Progenitor cell of endocrine pancreas (in vitro differentiated cells): ENCODE measurements around the gene GOLGA6D. TPM values are rescaled to one million over a fixed set of nuclear protein-coding genes. Genes with fewer than 3 reads are reported as not detected.
"Not testable (repeated sequence)": the region's sequence is repeated elsewhere in the genome, so short reads cannot be mapped to it uniquely, and the experiment has no call there.

Experiments
- DNase-seq: peaks from one replicate; pipeline ENCODE4 v3.0.0; 2021; ENCODE audit warnings: low spot score; ENCODE audit not compliant: unreplicated experiment
- H3K27ac Mint-ChIP-seq: 2 replicates; pipeline ENCODE4 v1.8.0; 2021; ENCODE audit warnings: mild to moderate bottlenecking, moderate library complexity, mixed read lengths
- H3K27me3 Mint-ChIP-seq: 2 replicates; pipeline ENCODE4 v1.8.0; 2021; ENCODE audit warnings: mixed read lengths
- H3K36me3 Mint-ChIP-seq: 2 replicates; pipeline ENCODE4 v1.8.0; 2022; ENCODE audit warnings: mixed read lengths; ENCODE audit not compliant: insufficient read depth
- H3K4me1 Mint-ChIP-seq: 2 replicates; pipeline ENCODE4 v1.8.0; 2021; ENCODE audit warnings: low read depth, mixed read lengths
- H3K4me3 Mint-ChIP-seq: 2 replicates; pipeline ENCODE4 v1.8.0; 2021; ENCODE audit warnings: low read depth, mild to moderate bottlenecking, moderate library complexity, mixed read lengths
- H3K9me3 Mint-ChIP-seq: 2 replicates; pipeline ENCODE4 v1.8.0; 2021; ENCODE audit warnings: low read depth, mixed read lengths
- total RNA-seq: library from RNA; stranded (reverse); gene quantifications from 2 replicates; pipeline ENCODE4 v1.2.1, GENCODE V29; 2021
- TF ChIP-seq, protein P1 (sequence below): fragments of 200-600 bp; sonication (generic); IDR thresholded peaks from one replicate; pipeline ENCODE4 v1.5.0; 2021; ENCODE audit warnings: antibody characterized with exemption, mild to moderate bottlenecking; ENCODE audit not compliant: unreplicated experiment

GOLGA6D gene
- total RNA-seq, 1 donor from 2014 or later: not detected

DNA sequence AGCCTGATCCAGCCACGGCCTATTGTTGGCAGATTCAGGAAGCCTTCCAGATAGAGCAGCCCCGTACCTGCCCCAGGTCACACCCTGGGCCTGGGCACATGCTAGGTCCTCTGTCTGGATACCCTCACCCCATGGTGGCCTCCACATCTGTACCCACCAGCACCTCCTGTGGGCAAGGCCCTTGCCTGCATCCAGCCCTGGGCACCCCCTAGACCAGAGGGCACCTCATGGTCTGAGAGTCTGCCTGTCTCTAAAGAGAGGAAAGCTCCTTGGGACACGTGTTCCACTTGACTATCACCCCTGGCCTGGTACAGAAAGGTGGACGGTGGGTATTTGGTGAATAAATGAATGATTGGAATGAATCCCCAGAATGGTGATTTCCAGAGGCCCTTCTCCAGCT lies 44.4 kb downstream of the GOLGA6D start:
- peaks cover 6% of the 10 kb centered on the region for H3K27me3 Mint-ChIP-seq
- H3K9me3 Mint-ChIP-seq: no peaks in the 10 kb centered on the region
- no peak overlapping the region for H3K4me3 Mint-ChIP-seq
- H3K27ac Mint-ChIP-seq: no peak overlapping the region
- H3K36me3 Mint-ChIP-seq: no peaks in the 10 kb centered on the region
- H3K4me1 Mint-ChIP-seq: peaks cover 11% of the 10 kb centered on the region
- TF ChIP-seq, protein P1, sequence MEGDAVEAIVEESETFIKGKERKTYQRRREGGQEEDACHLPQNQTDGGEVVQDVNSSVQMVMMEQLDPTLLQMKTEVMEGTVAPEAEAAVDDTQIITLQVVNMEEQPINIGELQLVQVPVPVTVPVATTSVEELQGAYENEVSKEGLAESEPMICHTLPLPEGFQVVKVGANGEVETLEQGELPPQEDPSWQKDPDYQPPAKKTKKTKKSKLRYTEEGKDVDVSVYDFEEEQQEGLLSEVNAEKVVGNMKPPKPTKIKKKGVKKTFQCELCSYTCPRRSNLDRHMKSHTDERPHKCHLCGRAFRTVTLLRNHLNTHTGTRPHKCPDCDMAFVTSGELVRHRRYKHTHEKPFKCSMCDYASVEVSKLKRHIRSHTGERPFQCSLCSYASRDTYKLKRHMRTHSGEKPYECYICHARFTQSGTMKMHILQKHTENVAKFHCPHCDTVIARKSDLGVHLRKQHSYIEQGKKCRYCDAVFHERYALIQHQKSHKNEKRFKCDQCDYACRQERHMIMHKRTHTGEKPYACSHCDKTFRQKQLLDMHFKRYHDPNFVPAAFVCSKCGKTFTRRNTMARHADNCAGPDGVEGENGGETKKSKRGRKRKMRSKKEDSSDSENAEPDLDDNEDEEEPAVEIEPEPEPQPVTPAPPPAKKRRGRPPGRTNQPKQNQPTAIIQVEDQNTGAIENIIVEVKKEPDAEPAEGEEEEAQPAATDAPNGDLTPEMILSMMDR: no peak
- DNase-seq: no peak

DNA sequence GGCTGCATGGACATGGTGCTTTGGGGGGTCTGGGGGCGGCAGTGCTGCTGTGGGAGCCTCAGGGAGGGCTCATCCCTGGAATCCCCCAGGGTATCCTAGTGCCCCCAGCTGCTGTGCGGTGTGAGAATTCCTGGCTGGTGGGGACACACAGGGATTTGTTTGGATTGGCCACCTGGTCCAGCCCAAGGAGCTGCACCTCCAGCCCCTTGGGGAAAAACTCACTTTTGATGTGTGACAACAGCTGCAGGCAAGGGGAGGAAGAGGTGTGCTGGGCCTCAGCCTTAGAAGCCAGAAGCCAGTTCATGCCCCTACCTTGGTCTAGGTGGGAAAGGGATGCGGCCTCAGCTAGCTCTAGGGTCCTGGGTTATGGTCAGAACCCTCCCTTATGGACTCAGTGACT lies 44.9 kb downstream of the GOLGA6D start:
- no peak for DNase-seq
- Mint-ChIP-seq H3K4me3 (no peak overlapping the region), H3K4me1 (peaks cover 11% of the 10 kb centered on the region), H3K27ac (no peak overlapping the region), H3K27me3 (peaks cover 7% of the 10 kb centered on the region), H3K36me3 (no peaks in the 10 kb centered on the region), H3K9me3 (no peaks in the 10 kb centered on the region)
- TF ChIP-seq, protein P1: no peak

DNA sequence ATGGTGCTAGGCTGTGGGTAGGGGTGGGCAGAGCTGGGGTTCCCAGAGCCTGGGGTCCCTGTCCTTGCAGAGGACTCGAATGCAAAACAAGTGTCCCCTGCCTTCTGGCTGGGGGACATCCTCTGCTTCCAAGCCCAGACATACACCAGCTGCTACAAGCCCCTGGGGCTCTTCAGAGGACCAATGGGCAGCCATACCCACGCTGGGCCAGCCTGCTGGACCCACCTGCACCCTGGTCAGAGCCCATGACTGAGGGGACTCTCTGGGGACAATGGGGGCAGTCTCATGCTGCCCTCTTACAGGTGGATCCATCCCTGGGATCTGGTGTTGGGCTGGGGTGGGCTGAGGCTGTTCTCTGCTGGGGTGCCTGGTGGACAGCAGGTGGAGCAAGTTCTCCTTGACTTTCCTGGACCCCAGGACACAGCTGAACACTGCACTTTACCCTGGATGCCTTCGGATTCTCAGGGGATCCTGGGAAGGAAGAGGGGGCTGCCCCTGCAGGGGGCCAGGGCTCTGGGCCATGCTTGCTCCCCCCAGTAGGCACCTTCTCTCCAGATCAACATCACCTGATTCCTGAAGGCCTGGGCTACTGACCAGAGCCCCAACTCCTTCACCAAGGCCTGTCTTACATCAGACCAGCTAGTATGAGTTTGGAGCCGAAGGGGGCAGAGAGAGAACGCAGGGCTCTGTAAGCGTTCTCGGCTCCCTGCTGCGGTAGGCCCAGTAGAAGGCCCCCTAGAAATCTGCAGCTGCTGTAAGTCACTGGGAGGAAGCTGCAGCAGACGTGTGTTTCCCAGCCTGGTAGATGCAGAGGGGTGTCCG lies 46.1 kb downstream of the GOLGA6D start:
- no peak overlapping the region for H3K27ac Mint-ChIP-seq
- H3K36me3 Mint-ChIP-seq: no peaks in the 10 kb centered on the region
- H3K9me3 Mint-ChIP-seq: no peaks in the 10 kb centered on the region
- no peak for DNase-seq
- H3K4me1 Mint-ChIP-seq: peaks cover 4% of the 10 kb centered on the region
- H3K4me3 Mint-ChIP-seq: no peak overlapping the region
- TF ChIP-seq, protein P1: no peak
- peaks cover 7% of the 10 kb centered on the region for H3K27me3 Mint-ChIP-seq

DNA sequence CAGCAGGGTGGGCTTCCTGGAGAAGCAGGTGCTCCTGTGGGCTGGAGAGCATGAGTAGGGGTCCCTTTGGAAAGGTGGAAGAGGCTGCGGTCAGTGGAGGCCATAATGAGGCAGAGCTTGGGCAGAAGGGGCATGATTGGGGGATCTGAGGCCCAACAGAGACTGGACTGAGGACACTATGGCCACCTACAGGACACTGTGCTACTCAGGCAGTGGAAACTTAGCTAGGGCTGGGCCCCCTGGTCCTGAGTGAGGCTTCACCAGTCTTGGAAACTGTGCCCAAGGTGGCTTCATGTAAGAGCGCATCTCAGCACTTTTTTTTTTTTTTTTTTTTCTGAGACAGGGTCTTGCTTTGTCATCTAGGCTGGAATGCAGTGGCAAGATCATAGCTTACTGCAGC lies 46.9 kb downstream of the GOLGA6D start:
- H3K27ac Mint-ChIP-seq: no peak overlapping the region
- H3K36me3 Mint-ChIP-seq: no peaks in the 10 kb centered on the region
- H3K4me1 Mint-ChIP-seq: no peaks in the 10 kb centered on the region
- TF ChIP-seq, protein P1: no peak
- no peak overlapping the region for H3K4me3 Mint-ChIP-seq
- DNase-seq: no peak
- peaks cover 7% of the 10 kb centered on the region for H3K27me3 Mint-ChIP-seq
- H3K9me3 Mint-ChIP-seq: no peaks in the 10 kb centered on the region

DNA sequence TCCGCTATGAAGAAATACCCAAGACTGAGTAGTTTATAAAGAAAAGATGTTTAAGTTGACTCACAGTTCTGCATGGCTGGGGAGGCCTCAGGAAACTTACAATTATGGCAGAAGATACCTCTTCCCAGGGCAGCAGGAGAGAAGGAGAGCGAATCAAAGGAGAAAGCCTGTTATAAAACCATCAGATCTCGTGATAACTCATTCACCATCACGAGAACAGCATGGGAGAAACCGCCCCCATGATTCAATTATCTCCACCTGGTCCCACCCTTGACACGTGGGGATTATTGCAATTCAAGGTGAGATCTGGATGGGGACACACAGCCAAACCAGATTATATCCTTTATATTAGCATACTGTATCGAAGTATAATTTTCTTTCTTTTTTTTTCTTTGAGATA lies 49.5 kb downstream of the GOLGA6D start:
- not testable (repeated sequence) for H3K4me3 Mint-ChIP-seq, H3K36me3 Mint-ChIP-seq, H3K27ac Mint-ChIP-seq, DNase-seq, H3K27me3 Mint-ChIP-seq, H3K9me3 Mint-ChIP-seq
- peaks cover 14% of the 10 kb centered on the region for H3K4me1 Mint-ChIP-seq

DNA sequence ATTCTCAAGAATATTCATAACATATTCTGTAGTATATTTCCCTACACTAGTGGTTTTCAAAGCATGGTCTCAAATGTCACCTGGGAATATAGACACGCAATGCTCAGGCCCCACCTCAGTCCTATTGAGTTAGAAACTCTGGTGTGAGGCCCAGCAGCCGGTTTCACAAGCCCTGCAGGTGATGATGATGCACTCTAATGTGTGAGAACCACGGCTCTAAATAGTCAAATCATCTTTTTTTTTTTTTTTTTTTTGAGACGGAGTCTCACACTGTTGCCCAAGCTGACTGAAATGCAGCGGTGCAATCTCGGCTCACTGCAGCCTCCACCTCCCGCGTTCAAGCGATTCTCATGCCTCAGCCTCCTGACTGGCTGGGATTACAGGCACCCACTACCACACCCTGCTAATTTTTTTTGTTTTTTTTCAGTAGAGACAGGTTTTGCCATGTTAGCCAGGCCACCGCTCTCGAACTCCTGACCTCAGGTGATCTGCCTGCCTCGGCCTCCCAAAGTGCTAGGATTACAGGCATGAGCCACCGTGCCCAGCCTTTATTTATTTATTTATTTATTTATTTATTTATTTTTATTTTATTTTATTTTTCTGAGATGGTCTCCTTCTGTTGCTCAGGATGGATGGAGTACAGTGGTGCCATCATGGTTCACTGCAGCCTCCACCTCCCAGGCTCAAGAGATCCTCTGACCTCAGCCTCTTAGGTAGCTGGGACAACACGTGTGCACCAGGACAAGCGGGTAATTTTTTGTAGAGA lies 51.2 kb downstream of the GOLGA6D start:
- not testable (repeated sequence) for H3K36me3 Mint-ChIP-seq

More for the DNA sequence above, 51.2 kb downstream of the GOLGA6D start:
- H3K27me3 Mint-ChIP-seq, H3K9me3 Mint-ChIP-seq, H3K27ac Mint-ChIP-seq, DNase-seq, H3K4me3 Mint-ChIP-seq: not testable (repeated sequence)
- peaks cover 14% of the 10 kb centered on the region for H3K4me1 Mint-ChIP-seq
